SIG-M5 treated with dmso at 0.1 percent for 504 hours (cell line): Measurements from ENCODE around the gene ZNF419.

Source experiments
- DNase-seq: peaks from one replicate; lab custom pipeline; 2025; ENCODE audit not compliant: unreplicated experiment; lab: John Stamatoyannopoulos, UW

Gene ZNF419

GRCh38 chr19:57527136-57527881, 39.8 kb downstream of the ZNF419 start, which contains the start of gene ZNF549:
Gene ZNF549, plus strand, starts transcription at chr19:57527356. Its CDS starts 218 bp downstream, at chr19:57527574.
- DNase-seq = peak; percentile 89

DNA sequence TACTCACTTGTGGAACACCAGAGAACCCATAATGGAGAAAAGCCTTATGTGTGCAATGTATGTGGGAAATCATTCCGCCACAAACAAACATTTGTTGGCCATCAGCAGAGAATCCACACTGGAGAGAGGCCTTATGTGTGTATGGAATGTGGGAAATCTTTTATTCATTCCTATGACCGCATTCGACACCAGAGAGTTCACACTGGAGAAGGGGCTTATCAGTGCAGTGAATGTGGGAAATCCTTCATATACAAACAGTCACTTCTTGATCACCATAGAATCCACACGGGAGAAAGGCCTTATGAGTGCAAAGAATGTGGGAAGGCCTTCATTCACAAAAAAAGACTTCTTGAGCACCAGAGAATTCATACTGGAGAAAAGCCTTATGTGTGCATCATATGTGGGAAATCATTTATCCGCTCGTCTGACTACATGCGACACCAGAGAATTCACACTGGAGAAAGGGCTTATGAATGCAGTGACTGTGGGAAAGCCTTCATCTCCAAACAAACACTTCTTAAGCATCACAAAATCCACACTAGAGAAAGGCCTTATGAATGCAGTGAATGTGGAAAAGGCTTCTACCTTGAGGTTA, 50.5 kb downstream of the ZNF419 start:
- no peak for DNase-seq
